ENCODE measurements around the gene PVALB.

DNA sequence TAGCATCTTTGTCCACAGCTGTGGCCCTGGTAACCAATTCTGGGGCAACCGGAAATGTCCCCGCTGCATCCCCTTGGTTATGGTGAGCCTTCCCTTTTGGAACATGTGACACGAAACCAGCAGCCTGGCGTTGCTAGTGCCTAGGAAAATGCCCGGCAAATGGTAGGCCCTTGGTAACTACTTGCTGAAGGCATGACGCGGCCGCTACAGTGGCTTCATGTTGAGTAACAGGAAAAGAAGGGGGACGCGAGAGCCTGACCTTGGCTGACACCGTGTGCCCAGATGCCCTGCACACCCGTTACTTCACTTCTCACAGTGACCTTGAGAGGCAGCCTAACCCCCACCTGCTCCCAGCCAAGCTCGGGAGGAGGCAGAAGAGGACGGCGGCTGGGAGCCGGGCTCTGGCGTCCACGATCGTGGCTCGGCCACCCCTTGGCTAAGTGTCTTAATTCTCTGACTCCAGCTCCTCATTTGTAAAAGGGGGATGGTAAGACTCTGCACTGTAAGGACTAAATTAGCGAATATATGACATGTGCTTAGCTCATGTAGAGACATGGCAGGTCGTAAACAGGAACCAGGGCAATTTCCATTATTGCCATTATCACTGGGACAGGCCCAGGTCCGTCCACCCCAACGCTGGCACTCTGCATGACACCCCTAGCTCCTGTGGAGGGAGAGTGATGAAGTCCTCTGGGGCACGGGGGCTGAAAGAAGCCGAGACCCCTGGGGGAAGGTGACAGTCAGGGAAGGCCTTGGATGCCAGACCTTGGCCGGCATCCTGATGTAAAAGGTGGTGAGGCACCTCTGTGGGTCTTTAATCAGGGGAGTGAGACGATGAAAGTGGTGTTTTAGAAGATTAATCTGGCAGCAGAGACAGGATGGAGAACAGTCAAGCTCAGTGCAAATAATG, 59.8 kb downstream of the PVALB start:
- TF ChIP-seq ZNF41 (CRISPR knock-in tag; conservative IDR thresholded peaks at IDR 0.05) = no peak
- TF ChIP-seq POLR2AphosphoS5 (IDR thresholded peaks at IDR 0.05; ENCODE audit: control insufficient read depth, insufficient read depth, low read depth, low read length) = no peak
- TF ChIP-seq POLR2A (conservative IDR thresholded peaks at IDR 0.05) = no peak
- TF ChIP-seq ZBTB7A (IDR thresholded peaks at IDR 0.05; ENCODE audit: borderline replicate concordance, control insufficient read depth, low read depth, low read length) = no peak
- no peak for TF ChIP-seq SMARCB1 (IDR thresholded peaks at IDR 0.05; ENCODE audit: insufficient read length, low read depth)
- no peak for TF ChIP-seq TRIM28 (IDR thresholded peaks at IDR 0.05)
- no peak for TF ChIP-seq HNRNPLL (IDR thresholded peaks at IDR 0.05; ENCODE audit: low read depth, low read length, poor library complexity, severe bottlenecking)
- TF ChIP-seq MED1 (CRISPR knock-in tag; IDR thresholded peaks at IDR 0.05; ENCODE audit: borderline replicate concordance) = no peak

Measured in K562 (cell line).